Activated CD4-positive, CD25-positive, alpha-beta regulatory T cell (primary cell): ENCODE results near the gene CDK18.

Source experiments
- DNase-seq, 4 experiments: peaks; one replicate each; lab custom pipeline; 2025; lab: John Stamatoyannopoulos, UW

Gene CDK18

DNA sequence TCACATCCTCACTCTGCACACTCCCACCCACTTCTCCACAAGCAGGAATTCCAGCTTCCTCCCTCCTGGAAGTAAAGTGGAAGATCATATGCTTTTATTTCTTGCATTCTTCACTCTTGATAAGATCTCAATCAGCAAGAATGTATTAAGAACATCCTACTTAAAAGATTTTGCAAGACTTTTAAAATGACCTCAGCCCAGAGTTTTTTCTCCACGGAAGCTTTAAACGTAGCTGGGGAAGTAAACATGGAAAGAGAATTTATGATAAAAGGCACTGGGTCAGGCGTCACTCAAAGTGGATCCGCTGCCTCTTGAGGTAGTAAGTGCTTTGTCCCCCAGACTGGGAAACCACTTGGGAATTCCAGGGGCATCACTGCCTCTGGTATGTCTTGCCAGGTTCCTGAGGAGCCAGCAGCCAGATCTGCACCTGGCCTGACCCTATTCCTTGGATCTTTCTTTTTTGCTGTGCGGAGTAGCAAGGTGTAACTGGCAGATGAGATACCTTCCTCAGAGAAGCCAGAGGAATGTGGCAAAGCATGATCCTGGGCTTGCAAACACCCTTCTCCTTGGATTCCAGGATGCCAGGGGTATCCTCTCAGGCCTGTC, 33.9 kb downstream of the CDK18 start:
- DNase-seq: no peak

DNA sequence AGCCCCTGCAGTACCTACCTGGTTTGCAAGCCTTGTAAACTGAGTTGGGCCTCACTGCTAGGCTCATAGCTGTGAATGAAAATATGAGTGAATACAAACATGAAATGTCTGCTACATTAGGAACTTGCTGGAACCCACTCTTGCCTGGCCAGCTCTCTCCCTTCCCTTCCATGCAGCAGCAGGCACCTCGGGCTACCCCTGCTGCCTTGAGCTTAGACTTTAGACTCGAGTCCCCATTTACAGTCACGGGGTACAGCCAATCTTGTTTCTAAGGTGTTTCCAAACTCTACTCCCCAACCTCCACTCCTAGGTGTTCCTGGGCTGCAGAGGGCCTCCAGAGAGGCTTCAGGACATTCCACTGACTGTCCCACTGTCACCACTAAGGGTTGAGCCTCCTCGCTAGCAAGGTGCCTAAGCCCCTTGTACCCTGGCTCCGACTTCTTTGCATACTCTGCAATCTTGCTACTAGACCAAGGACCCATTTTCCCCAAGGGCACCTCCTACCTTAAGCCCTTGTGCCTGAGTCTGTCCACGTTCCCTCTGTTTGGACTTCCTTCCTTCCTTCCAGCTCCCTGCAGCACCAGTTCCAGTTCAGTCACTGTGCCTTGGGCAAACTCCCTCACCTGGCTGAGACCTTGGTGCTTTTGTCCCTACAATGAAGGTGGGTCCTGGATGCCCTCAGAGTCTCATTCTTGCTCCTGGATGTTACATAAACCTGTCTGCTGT, 36.9 kb downstream of the CDK18 start:
- DNase-seq: no peak

DNA sequence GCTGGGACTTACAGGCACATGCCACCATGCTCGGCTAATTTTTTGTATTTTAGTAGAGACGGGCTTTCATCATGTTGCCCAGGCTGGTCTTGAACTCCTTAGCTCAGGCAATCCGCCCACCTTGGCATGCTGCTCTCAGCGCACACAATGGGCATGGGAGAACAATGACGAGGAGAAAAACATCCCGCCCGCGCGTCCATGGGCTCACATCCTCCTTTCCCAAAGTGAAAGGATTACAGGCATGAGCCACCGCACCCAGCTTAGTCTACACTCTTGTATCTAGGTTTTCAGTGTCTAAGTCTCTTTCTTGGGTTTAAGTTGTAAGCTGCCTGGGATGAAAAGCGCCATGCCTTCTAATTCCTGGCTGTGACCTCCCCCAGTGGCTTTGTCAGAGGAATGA, 37.9 kb downstream of the CDK18 start:
- DNase-seq: no peak

GRCh38 chr1:205543351-205544301, 39.2 kb downstream of the CDK18 start:
- DNase-seq: no peak

- no peak for DNase-seq
Measured at GRCh38 chr1:205545001-205545919, 40.8 kb downstream of the CDK18 start.

DNA sequence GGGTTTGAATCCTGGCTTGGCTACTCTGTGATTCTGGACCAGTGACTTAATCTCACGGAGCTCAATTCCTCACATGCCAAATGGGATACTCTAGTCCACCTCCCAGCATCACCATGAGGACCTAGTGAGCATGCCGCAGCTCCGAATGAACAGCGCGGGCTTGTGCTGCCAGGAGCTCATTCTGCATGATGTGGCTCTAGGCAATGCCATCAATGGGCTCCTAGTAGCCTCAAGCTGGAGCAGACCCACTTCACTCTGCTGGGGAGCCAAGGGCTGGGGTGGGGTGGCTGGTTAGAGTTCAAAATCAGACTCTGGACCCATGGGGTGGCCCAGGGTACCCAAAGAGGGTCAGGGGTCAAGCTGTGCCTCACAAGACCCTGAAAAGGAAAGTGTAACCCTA, 41.5 kb downstream of the CDK18 start:
- DNase-seq: no peak

DNA sequence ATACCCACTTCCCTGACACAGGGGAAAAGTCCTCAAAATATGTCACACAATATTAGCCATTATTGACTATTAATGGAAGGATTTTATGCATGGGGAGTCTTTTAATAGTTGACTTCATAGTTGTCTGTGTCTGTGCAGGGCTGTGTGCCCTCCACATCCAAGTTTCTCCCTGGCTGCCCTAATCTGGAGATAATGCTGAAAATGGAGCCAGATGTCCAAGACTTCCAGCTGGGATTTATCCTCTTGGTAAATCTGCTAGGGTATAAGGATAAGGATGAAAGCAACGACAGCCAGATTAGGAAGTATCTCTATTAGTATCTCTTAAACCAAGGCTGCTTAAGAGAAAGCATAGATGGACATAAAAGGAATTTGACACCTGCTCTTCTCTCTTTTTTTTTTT, 42.1 kb downstream of the CDK18 start:
- no peak for DNase-seq

DNA sequence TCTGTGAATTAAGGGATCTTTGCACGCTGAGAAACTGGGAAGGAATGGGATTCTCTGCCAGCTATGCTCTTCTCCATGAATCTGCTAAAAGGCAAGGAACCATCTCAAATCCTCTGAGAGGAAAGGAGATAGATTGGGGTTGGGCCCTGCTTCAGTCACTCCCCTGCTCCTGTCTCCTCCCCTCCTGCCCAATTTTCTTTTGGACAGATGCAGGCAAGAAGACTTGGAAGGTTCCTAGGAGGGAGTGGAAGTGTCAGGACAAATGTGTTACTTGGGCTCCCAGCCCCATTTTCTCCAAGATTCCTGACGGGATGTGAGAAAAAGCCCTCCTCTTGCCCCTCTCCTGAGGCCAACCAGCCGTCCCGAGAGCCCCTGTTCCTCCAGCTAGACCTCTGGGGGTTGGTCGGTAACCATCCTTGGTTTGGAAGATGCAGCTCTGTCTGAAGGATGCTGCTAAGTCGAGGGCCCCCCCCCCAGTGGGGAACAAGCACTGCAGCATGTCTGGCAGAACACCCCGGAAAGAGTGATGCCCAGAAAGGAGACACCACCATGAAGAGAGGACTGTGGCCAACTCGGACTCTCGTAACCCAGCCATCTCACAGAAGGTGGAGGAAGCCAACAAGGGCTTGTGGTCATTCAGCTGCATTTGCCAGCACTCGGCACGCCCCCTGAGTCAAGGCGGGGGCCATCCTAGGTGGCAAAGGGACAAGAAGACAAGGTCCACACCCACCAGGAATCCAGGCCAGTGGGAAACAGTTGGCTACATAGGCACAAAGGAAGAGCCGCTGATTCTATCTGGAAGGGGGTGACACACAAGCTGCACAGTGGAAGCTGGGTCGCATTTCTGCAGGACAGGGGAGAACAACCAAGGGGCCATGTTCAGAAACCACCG, 43.7 kb downstream of the CDK18 start:
- DNase-seq: no peak

DNA sequence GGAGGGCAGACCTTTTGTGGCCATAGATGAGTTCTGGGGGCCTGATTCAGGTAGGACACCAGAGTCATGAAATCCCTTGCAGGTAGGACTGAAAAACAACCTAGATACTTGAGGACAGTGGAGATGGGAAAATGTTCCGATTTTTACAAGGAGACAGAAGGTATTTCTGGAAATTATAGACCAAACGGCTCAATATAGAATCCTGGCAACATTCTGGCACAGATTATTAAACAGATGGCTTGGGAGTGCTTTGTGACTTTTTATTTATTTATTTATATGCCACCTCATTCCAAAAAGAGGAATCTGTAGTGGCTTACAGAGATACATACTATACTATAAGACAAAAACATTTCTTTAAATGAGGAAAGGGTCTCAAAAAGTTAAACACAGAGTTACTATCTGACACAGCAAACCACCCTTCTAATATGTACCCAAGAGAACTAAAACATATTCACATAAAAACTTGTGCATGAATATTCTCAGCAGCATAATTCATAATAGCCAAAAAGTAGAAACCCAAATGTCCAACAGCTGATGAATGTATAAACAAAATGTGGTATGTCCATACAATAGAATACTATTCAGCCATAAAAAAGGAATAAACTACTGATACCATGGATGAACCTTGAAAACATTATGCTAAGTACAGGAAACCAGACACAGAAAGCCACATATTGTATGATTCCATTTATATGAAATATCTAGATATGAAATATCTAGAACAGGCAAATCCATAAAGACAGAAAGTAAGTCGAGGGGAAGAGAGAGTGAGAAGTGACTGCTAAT, 49.8 kb downstream of the CDK18 start:
- DNase-seq: no peak

DNA sequence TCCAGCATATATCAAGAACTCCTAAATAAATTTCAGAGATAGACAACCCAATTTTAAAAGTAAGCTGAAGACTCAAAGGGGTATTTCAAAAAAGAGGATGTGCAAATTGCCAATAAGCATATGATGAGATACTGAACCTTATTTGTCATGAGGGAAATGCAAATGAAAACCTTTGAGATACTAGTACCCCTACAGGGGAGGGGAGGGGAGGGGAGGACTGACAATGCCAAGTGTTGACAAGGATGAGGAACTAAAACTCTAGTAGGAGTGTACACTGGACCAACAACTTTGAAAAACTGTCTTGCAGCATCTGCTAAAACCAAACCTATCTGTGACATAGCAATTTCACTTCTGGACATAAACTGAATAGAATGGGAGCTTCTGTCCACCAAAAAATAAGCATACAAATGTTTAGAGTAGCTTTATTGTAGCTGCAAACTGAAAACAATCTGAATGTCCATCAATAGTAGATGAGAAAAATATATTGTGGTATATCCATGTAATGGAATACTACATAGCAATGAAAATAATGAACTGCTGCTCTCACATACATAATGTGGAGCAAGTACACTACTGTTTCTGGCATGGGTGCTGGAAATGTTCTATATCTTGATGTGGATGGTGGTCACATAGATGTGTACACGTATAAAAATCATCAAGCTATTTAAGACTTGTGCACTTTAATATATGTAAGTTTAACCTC, 57.2 kb downstream of the CDK18 start:
- no peak for DNase-seq

DNA sequence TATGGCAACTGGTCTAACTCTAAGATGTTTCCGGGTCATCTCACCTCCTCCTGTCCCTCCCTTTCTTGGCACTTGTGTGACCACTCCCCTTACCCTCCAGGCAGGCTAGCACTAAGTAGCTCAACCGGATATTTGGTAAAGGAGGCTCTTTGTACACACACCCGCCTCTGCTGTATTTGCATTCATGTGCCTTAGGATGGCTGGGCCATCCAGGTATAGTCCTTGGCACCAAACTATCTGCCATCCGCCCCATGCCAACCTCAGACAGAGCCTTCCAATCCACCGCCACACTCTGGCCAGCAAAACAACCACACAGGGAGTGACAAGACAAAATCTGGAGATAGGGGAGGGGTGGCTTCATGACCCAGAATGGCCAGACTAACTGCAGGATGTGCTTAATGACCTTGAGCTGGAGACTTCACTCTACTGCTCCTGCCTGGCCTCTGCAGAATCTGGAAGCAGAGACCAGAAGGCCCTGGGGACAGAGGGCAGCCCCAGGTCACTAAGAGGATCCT, 59.5 kb downstream of the CDK18 start:
- DNase-seq: no peak

DNA sequence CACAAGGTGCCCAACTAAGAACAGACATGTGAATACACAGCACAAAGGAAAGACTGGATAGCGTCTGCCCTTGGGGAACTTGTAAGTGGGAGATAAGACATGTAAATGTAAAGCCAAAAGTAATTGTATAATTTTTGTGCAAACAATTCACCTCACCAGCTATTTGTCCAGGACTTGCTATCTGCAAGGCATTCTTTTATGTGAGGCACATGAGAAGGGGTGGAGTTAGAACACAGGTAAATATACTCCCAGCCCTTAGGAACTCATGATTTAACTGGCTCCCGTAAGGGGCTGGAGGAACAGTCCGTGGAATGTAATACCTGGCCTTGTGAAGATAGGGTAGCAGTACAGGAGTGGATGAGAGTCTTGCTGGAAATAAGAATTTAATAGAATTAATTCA, 61.3 kb downstream of the CDK18 start:
- no peak for DNase-seq

DNA sequence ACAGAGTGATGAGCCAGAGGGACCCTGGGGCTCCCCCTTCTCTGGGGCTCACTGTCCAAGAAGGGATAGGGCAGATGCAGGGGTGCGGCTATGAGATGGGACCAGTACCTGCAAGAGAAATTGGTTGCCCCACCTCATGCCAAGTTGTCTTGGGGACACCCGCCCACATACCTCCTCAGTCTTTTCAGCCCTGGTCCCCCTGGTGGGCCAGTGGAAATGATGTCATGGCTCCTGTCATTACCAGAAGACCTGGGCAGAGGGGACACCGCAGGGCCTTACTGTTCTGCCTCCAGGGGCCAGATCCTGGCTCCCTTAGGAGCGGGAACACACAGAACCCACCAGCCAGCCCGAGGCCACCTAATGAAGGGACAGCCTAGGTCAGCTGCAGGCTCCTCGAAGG, 63.2 kb downstream of the CDK18 start:
- DNase-seq: no peak

- DNase-seq: no peak
Measured at GRCh38 chr1:205568135-205568468, 63.6 kb downstream of the CDK18 start.

DNA sequence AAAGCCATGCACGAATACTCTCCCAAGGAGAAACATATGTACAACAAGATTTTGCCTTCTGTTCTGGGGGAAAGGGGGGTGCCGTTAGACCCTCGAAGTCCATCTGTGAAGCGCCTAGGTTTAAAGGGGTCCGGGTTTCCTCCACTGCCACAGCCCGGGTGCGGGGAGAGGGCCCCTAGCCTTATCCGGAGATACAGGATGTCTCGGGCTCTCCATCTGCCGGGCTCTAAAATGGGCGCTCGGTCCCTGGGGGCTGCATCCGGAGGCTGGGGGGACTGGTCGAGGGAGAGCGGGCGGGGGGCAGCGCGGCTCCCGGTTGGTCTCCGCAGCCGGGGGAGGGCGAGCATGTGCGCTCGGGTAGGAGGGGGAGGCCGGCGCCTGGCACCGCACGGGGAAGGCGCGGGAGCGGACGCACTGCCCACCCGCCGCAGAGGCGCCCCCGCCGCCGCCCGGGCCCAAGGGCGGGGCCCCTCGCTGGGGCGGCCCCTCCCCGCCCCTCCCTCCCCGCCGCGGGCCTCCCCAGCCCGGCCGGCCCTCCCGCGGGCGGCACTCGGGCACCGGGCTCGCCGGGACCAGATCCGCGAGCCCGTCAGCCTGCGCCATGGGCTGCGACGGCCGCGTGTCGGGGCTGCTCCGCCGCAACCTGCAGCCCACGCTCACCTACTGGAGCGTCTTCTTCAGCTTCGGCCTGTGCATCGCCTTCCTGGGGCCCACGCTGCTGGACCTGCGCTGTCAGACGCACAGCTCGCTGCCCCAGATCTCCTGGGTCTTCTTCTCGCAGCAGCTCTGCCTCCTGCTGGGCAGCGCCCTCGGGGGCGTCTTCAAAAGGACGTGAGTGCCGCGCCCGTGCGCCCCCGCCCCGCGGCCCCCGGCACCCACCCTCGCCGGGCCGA, 64.2 kb downstream of the CDK18 start:
- no peak for DNase-seq

GRCh38 chr1:205569411-205570172, 65.1 kb downstream of the CDK18 start:
- DNase-seq: no peak

GRCh38 chr1:205570173-205570501, 65.7 kb downstream of the CDK18 start:
- DNase-seq: no peak
